OCI-LY1 (cell line): ENCODE measurements around the gene ORM2.

Source experiments
- CTCF ChIP-seq: fragments of 200-600 bp; sonication (generic), shearing (Covaris generic); IDR thresholded peaks from 2 replicates; pipeline ENCODE4 v1.5.1; 2017; ENCODE audit warnings: mild to moderate bottlenecking, antibody characterized with exemption, low read length, moderate library complexity, mixed read lengths
- EZH2 ChIP-seq: fragments of 200-600 bp; sonication (generic), shearing (Covaris generic); IDR thresholded peaks from 2 replicates; pipeline ENCODE4 v1.8.0; 2017; ENCODE audit warnings: borderline replicate concordance, mixed run types, mild to moderate bottlenecking, antibody characterized with exemption, low read length, moderate library complexity, mixed read lengths

GRCh38 chr9:114364134-114365041 lies 34.7 kb downstream of the ORM2 start:
- TF ChIP-seq CTCF: no peak
- no peak for TF ChIP-seq EZH2
